ENCODE measurements around the gene ADGRA1. TPM values are rescaled to one million over a fixed set of nuclear protein-coding genes. Genes with fewer than 3 reads are reported as not detected.

The ADGRA1 gene
- total RNA-seq, 2 donors from 2014 or later: 0.24 to 1.0 TPM

DNA sequence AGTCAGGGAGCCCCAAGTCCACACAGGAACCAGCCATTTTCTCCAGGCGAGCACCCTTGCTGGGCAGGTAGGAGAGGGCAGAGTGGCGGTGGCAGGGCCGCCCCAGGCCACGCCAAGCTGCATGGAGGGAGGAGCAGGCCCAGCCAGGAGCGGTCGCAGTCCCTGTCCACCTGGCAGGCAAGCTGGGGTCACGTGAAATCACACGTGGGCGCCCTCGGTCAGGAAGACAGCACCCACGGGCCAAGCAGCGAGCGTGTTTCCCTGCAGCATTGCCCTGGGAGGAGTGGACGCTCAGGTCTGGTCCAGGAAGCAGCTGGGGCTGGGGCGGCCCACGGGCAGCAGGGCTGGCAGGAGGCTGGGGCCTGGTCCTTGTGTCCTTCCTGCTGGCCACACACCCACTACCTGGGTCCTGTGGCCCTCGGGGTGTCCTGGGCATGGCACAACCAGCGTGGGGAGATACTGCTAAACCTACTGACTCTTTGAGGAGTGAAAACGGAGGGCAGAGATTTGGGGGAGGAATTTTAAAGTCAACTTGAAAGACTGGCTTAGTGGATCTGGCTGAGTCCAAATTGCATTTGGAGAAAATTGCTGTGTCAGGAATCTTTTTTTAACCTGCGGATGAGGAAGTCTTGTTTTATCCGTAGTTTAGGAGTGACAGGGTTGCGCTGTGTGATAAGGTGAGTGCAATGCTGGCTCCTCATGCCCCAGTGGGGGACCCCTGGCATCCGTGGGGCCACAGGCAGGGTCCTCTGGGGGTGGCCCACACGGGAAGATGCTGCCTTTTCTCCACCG, 12.2 kb upstream of the ADGRA1 start:
- Histone ChIP-seq H3K4me1 (ENCODE audit: control insufficient read depth, insufficient read depth, low read length) (no peaks in the 10 kb centered on the region), H3K9ac (ENCODE audit: extremely low read depth, low read length, poor library complexity, severe bottlenecking) (no peak overlapping the region), H3K27ac (ENCODE audit: low read depth, low read length) (no peak overlapping the region), H3K27me3 (ENCODE audit: control insufficient read depth, insufficient read depth, low read length, poor library complexity, severe bottlenecking) (no peaks in the 10 kb centered on the region), H3K4me3 (ENCODE audit: low read length) (no peak overlapping the region), H3K9me3 (ENCODE audit: control insufficient read depth, low read length) (no peaks in the 10 kb centered on the region), H3K36me3 (ENCODE audit: control insufficient read depth, insufficient read depth, low read length) (no peaks in the 10 kb centered on the region)
- peaks cover 12% of the 10 kb centered on the region for H3K9me3 Mint-ChIP-seq
- TF ChIP-seq, protein P1, sequence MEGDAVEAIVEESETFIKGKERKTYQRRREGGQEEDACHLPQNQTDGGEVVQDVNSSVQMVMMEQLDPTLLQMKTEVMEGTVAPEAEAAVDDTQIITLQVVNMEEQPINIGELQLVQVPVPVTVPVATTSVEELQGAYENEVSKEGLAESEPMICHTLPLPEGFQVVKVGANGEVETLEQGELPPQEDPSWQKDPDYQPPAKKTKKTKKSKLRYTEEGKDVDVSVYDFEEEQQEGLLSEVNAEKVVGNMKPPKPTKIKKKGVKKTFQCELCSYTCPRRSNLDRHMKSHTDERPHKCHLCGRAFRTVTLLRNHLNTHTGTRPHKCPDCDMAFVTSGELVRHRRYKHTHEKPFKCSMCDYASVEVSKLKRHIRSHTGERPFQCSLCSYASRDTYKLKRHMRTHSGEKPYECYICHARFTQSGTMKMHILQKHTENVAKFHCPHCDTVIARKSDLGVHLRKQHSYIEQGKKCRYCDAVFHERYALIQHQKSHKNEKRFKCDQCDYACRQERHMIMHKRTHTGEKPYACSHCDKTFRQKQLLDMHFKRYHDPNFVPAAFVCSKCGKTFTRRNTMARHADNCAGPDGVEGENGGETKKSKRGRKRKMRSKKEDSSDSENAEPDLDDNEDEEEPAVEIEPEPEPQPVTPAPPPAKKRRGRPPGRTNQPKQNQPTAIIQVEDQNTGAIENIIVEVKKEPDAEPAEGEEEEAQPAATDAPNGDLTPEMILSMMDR (conservative IDR thresholded peaks at IDR 0.05): no peak
- DNase-seq: no peak
- 90 to 91% methylated on average over 16 to 25 of the region's 25 CpGs for WGBS, 2 experiments (ENCODE audit: insufficient coverage in 1 of 2, insufficient read length in 1 of 2)
- no peak overlapping the region for H3K27ac Mint-ChIP-seq
- H3K4me3 Mint-ChIP-seq: no peak overlapping the region
- H3K27me3 Mint-ChIP-seq (ENCODE audit: insufficient read depth): peaks cover 3% of the 10 kb centered on the region
- no peaks in the 10 kb centered on the region for H3K4me1 Mint-ChIP-seq
- H3K36me3 Mint-ChIP-seq (ENCODE audit: low read depth): no peaks in the 10 kb centered on the region

GRCh38 chr10:133076274-133077038, 11.3 kb upstream of the ADGRA1 start:
- no peak overlapping the region for H3K27ac ChIP-seq (ENCODE audit: low read depth, low read length)
- no peak overlapping the region for H3K4me3 ChIP-seq (ENCODE audit: low read length)
- H3K36me3 ChIP-seq (ENCODE audit: control insufficient read depth, insufficient read depth, low read length): no peaks in the 10 kb centered on the region
- H3K9me3 ChIP-seq (ENCODE audit: control insufficient read depth, low read length): no peaks in the 10 kb centered on the region
- no peaks in the 10 kb centered on the region for H3K36me3 Mint-ChIP-seq (ENCODE audit: low read depth)
- no peaks in the 10 kb centered on the region for H3K27me3 ChIP-seq (ENCODE audit: control insufficient read depth, insufficient read depth, low read length, poor library complexity, severe bottlenecking)
- DNase-seq: no peak
- peaks cover 12% of the 10 kb centered on the region for H3K9me3 Mint-ChIP-seq
- no peak overlapping the region for H3K27ac Mint-ChIP-seq
- no peaks in the 10 kb centered on the region for H3K4me1 ChIP-seq (ENCODE audit: control insufficient read depth, insufficient read depth, low read length)
- H3K4me3 Mint-ChIP-seq: no peak overlapping the region
- no peaks in the 10 kb centered on the region for H3K4me1 Mint-ChIP-seq
- WGBS, 2 experiments (ENCODE audit: insufficient coverage in 1 of 2, insufficient read length in 1 of 2): 93% methylated on average over 18 to 30 of the region's 30 CpGs
- TF ChIP-seq, protein P1 (conservative IDR thresholded peaks at IDR 0.05): no peak
- H3K27me3 Mint-ChIP-seq (ENCODE audit: insufficient read depth): peaks cover 3% of the 10 kb centered on the region
- H3K9ac ChIP-seq (ENCODE audit: extremely low read depth, low read length, poor library complexity, severe bottlenecking): no peak overlapping the region

GRCh38 chr10:133079836-133080682, 7.7 kb upstream of the ADGRA1 start:
- no peaks in the 10 kb centered on the region for H3K9me3 ChIP-seq (ENCODE audit: control insufficient read depth, low read length)
- TF ChIP-seq, protein P1 (conservative IDR thresholded peaks at IDR 0.05): no peak
- H3K36me3 ChIP-seq (ENCODE audit: control insufficient read depth, insufficient read depth, low read length): no peaks in the 10 kb centered on the region
- no peak overlapping the region for H3K4me3 ChIP-seq (ENCODE audit: low read length)
- no peaks in the 10 kb centered on the region for H3K4me1 ChIP-seq (ENCODE audit: control insufficient read depth, insufficient read depth, low read length)
- H3K27ac ChIP-seq (ENCODE audit: low read depth, low read length): no peak overlapping the region
- Mint-ChIP-seq H3K4me3 (no peak overlapping the region), H3K9me3 (peaks cover 7% of the 10 kb centered on the region), H3K4me1 (no peaks in the 10 kb centered on the region), H3K27me3 (ENCODE audit: insufficient read depth) (peaks cover 5% of the 10 kb centered on the region), H3K36me3 (ENCODE audit: low read depth) (no peaks in the 10 kb centered on the region), H3K27ac (no peak overlapping the region)
- H3K9ac ChIP-seq (ENCODE audit: extremely low read depth, low read length, poor library complexity, severe bottlenecking): no peak overlapping the region
- no peaks in the 10 kb centered on the region for H3K27me3 ChIP-seq (ENCODE audit: control insufficient read depth, insufficient read depth, low read length, poor library complexity, severe bottlenecking)
- DNase-seq: peak; percentile 94
- 69 to 72% methylated on average over 18 to 39 of the region's 39 CpGs for WGBS, 2 experiments (ENCODE audit: insufficient coverage in 1 of 2, insufficient read length in 1 of 2)

Measured in endodermal cell (in vitro differentiated cells).